ENCODE measurements around the gene CCDC120. TPM values are rescaled to one million over a fixed set of nuclear protein-coding genes. Genes with fewer than 3 reads are reported as not detected.

The CCDC120 gene
- total RNA-seq, 1 donor from 2014 or later: 1.1 TPM

- DNase-seq (ENCODE audit: low read depth): no peak
- no peak for FAIRE-seq
- Histone ChIP-seq H3K36me3 (ENCODE audit: control insufficient read depth, insufficient read depth, low read length) (peaks cover 3% of the 10 kb centered on the region), H3K4me3 (ENCODE audit: low read depth, low read length) (no peak overlapping the region), H3K27me3 (ENCODE audit: control insufficient read depth, insufficient read depth, low read length) (no peaks in the 10 kb centered on the region)
- TF ChIP-seq CTCF (IDR thresholded peaks at IDR 0.05; ENCODE audit: insufficient read depth, low read length, severe bottlenecking): no peak
Measured at GRCh38 chrX:49110417-49110816, 51.6 kb downstream of the CCDC120 start.

- peaks cover 6% of the 10 kb centered on the region for H3K36me3 ChIP-seq (ENCODE audit: control insufficient read depth, insufficient read depth, low read length)
Measured at GRCh38 chrX:49111791-49112190, 53.0 kb downstream of the CCDC120 start.

GRCh38 chrX:49116076-49116475 is 57.3 kb downstream of the CCDC120 start:
- Histone ChIP-seq H3K4me3 (ENCODE audit: low read depth, low read length) (no peak overlapping the region), H3K36me3 (ENCODE audit: control insufficient read depth, insufficient read depth, low read length) (peaks cover 6% of the 10 kb centered on the region)
- FAIRE-seq: no peak

More at GRCh38 chrX:49111791-49112190, 53.0 kb downstream of the CCDC120 start:
- TF ChIP-seq CTCF (IDR thresholded peaks at IDR 0.05; ENCODE audit: insufficient read depth, low read length, severe bottlenecking): no peak
- FAIRE-seq (no peak), DNase-seq (ENCODE audit: low read depth) (no peak)
- no peak overlapping the region for H3K4me3 ChIP-seq (ENCODE audit: low read depth, low read length)
- H3K27me3 ChIP-seq (ENCODE audit: control insufficient read depth, insufficient read depth, low read length): no peaks in the 10 kb centered on the region

GRCh38 chrX:49116716-49117115 is 57.9 kb downstream of the CCDC120 start:
- Histone ChIP-seq H3K27me3 (ENCODE audit: control insufficient read depth, insufficient read depth, low read length) (no peaks in the 10 kb centered on the region), H3K36me3 (ENCODE audit: control insufficient read depth, insufficient read depth, low read length) (peaks cover 6% of the 10 kb centered on the region), H3K4me3 (ENCODE audit: low read depth, low read length) (no peak overlapping the region)
- DNase-seq (ENCODE audit: low read depth) (no peak), FAIRE-seq (no peak)
- TF ChIP-seq CTCF (IDR thresholded peaks at IDR 0.05; ENCODE audit: insufficient read depth, low read length, severe bottlenecking): no peak

More at GRCh38 chrX:49116076-49116475, 57.3 kb downstream of the CCDC120 start:
- TF ChIP-seq CTCF (IDR thresholded peaks at IDR 0.05; ENCODE audit: insufficient read depth, low read length, severe bottlenecking): no peak
- H3K27me3 ChIP-seq (ENCODE audit: control insufficient read depth, insufficient read depth, low read length): no peaks in the 10 kb centered on the region
- no peak for DNase-seq (ENCODE audit: low read depth)

- no peak for FAIRE-seq
- TF ChIP-seq CTCF (IDR thresholded peaks at IDR 0.05; ENCODE audit: insufficient read depth, low read length, severe bottlenecking): no peak
- Histone ChIP-seq H3K36me3 (ENCODE audit: control insufficient read depth, insufficient read depth, low read length) (peaks cover 6% of the 10 kb centered on the region), H3K4me3 (ENCODE audit: low read depth, low read length) (no peak overlapping the region), H3K27me3 (ENCODE audit: control insufficient read depth, insufficient read depth, low read length) (no peaks in the 10 kb centered on the region)
- no peak for DNase-seq (ENCODE audit: low read depth)
Measured at GRCh38 chrX:49117581-49117980, 58.8 kb downstream of the CCDC120 start.

Other genes with a start within 250 kb of the CCDC120 start
- gene ERAS, start 232.5 kb upstream of the CCDC120 start, total RNA-seq: not detected in 2 replicates
- 0.26 and 0.51 TPM in 2 replicates for gene PCSK1N, start 223.4 kb upstream of the CCDC120 start, total RNA-seq
- gene TIMM17B, start 161.2 kb upstream of the CCDC120 start, total RNA-seq: 28.2 and 35.2 TPM in 2 replicates
- 101 and 108 TPM in 2 replicates for gene PQBP1, start 161.1 kb upstream of the CCDC120 start, total RNA-seq
- gene SLC35A2, start 147.4 kb upstream of the CCDC120 start, total RNA-seq: 19.3 and 21.9 TPM in 2 replicates
- 3.2 and 6.8 TPM in 2 replicates for gene PIM2, start 140.0 kb upstream of the CCDC120 start, total RNA-seq
- 18.4 and 23.0 TPM in 2 replicates for gene OTUD5, start 101.4 kb upstream of the CCDC120 start, total RNA-seq
- gene KCND1, start 87.2 kb upstream of the CCDC120 start, total RNA-seq: 0.26 and 0.64 TPM in 2 replicates
- 24.5 and 35.8 TPM in 2 replicates for gene GRIPAP1, start 56.7 kb upstream of the CCDC120 start, total RNA-seq
- 8.7 and 14.8 TPM in 2 replicates for gene TFE3, start 15.6 kb upstream of the CCDC120 start, total RNA-seq
- gene PRAF2, start 15.0 kb downstream of the CCDC120 start, total RNA-seq: 1.7 and 2.6 TPM in 2 replicates
- gene WDR45, start 20.9 kb downstream of the CCDC120 start, total RNA-seq: 38.5 and 42.1 TPM in 2 replicates
- 22.6 and 31.4 TPM in 2 replicates for gene GPKOW, start 64.7 kb downstream of the CCDC120 start, total RNA-seq
- gene MAGIX, start 103.8 kb downstream of the CCDC120 start, total RNA-seq: 3.7 and 4.6 TPM in 2 replicates
- 16.8 and 20.4 TPM in 2 replicates for gene PLP2, start 112.9 kb downstream of the CCDC120 start, total RNA-seq
- 12.1 and 13.4 TPM in 2 replicates for gene PRICKLE3, start 127.4 kb downstream of the CCDC120 start, total RNA-seq
- under 0.01 TPM in 2 replicates for gene SYP, start 141.2 kb downstream of the CCDC120 start, total RNA-seq
- under 0.01 TPM in 2 replicates for gene CACNA1F, start 174.3 kb downstream of the CCDC120 start, total RNA-seq
- 8.2 and 10.6 TPM in 2 replicates for gene CCDC22, start 176.5 kb downstream of the CCDC120 start, total RNA-seq
- not detected in 2 replicates for gene FOXP3, start 205.7 kb downstream of the CCDC120 start, total RNA-seq
- gene PPP1R3F, start 210.8 kb downstream of the CCDC120 start, total RNA-seq: 1.8 and 2.9 TPM in 2 replicates
- not detected in 2 replicates for gene GAGE10, start 244.6 kb downstream of the CCDC120 start, total RNA-seq

All from bronchial epithelial cell (primary cell).